Measurements from ENCODE around the gene SLX4IP. TPM values are rescaled to one million over a fixed set of nuclear protein-coding genes. Genes with fewer than 3 reads are reported as not detected.
A peak's percentile ranks its signal among the peaks of the same experiment; 100 is the strongest.

Gene SLX4IP
- total and polyA plus RNA-seq, 5 donors from 2014 or later, result 1.5 to 4.1 (median 2.4) TPM

DNA sequence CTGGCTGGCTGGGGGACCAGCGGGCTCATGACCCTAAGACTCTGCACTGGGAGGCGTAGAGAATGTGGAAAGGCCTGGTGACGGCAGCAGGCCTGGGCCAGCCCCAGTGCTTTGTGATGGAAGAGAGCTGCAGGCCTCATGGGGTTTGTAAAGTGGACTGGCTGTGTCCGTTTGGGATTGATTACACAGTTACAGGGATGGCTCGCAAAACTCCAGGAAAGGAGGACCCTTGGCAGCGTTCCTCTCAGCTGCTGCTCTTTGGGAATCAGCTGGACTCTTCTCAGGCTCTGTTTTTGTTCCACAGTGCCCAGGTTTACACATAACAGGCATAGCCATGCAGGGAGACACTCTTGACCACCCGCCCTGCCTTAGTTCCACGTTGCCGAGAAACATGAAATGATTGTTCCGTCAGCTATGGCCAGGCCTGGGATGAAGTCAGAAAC lies 89.0 kb downstream of the SLX4IP start:
- H3K9me3 Mint-ChIP-seq, result no peaks in the 10 kb centered on the region
- DNase-seq (no peak), ATAC-seq (ENCODE audit: low read depth in 2 of 2) (no peak)
- Histone ChIP-seq H3K27me3 (ENCODE audit: control insufficient read depth, insufficient read depth, low read length) (no peaks in the 10 kb centered on the region), H3K4me3 (ENCODE audit: low read depth, low read length) (no peak overlapping the region), H3K27ac (ENCODE audit: insufficient read depth, low read length, poor library complexity, severe bottlenecking) (no peak overlapping the region), H3K36me3 (ENCODE audit: control insufficient read depth, insufficient read depth, low read length) (peaks cover 3% of the 10 kb centered on the region), H3K4me1 (ENCODE audit: control insufficient read depth, insufficient read depth, low read length, poor library complexity, severe bottlenecking) (peaks cover 5% of the 10 kb centered on the region), H3K9me3 (ENCODE audit: control insufficient read depth in 2 of 2, low read length in 2 of 2) (no peaks in the 10 kb centered on the region)
- H3K4me3 Mint-ChIP-seq, result no peak overlapping the region
- no peaks in the 10 kb centered on the region for H3K27me3 Mint-ChIP-seq
- H3K4me1 Mint-ChIP-seq, result peaks cover 18 to 35% (median 26%) of the 10 kb centered on the region in 4 donors
- H3K36me3 Mint-ChIP-seq, result peaks cover 8% of the 10 kb centered on the region
- no peak overlapping the region for H3K27ac Mint-ChIP-seq

DNA sequence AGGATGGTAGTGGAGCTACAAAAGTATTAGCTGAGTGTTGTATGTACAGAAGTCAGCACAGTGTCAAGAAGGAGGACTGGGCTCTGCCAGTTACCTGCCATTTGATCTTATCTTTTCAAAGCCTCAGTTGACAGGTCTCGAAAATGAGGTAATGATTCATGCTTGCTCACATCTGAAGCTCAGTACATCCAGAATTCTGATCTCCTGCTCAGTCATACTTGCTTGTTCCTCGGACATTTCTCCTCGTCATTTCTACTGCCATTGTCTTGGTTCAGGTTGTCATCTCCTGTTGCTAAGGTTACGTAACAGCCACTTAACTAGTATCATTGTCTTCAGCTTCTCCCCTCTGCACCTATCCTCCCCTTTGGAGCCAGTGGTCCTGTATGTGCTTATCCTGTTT lies 89.5 kb downstream of the SLX4IP start:
- no peaks in the 10 kb centered on the region for H3K27me3 ChIP-seq (ENCODE audit: control insufficient read depth, insufficient read depth, low read length)
- peaks cover 3% of the 10 kb centered on the region for H3K36me3 ChIP-seq (ENCODE audit: control insufficient read depth, insufficient read depth, low read length)
- H3K9me3 ChIP-seq (ENCODE audit: control insufficient read depth in 2 of 2, low read length in 2 of 2), result no peaks in the 10 kb centered on the region
- Mint-ChIP-seq H3K4me1 (peaks cover 14 to 29% (median 23%) of the 10 kb centered on the region in 4 donors), H3K9me3 (no peaks in the 10 kb centered on the region), H3K36me3 (peaks cover 8% of the 10 kb centered on the region), H3K4me3 (no peak overlapping the region), H3K27ac (no peak overlapping the region), H3K27me3 (no peaks in the 10 kb centered on the region)
- DNase-seq (no peak), ATAC-seq (ENCODE audit: low read depth in 2 of 2) (no peak)
- no peak overlapping the region for H3K27ac ChIP-seq (ENCODE audit: insufficient read depth, low read length, poor library complexity, severe bottlenecking)
- H3K4me1 ChIP-seq (ENCODE audit: control insufficient read depth, insufficient read depth, low read length, poor library complexity, severe bottlenecking), result peaks cover 5% of the 10 kb centered on the region
- H3K4me3 ChIP-seq (ENCODE audit: low read depth, low read length), result no peak overlapping the region

DNA sequence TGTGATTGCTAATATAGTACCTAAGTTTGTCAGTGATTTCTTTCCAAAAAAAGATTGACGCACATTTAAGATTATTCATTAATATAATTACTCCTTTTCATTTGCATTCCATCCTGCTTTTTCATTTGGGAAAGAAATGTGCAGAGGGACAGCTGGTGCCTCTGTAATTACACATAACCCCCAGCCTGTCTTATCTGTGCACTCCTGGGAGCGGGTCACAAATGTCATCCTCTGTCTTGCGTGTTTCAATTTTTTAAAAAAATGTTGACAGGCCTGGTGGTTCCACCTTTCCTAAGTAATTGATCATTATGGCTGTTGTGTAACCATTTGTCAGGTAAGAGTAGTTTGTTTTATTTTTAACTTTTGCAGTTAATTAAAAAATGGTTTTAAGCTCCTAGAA lies 92.7 kb downstream of the SLX4IP start:
- Histone ChIP-seq H3K9me3 (ENCODE audit: control insufficient read depth in 2 of 2, low read length in 2 of 2) (no peaks in the 10 kb centered on the region), H3K27me3 (ENCODE audit: control insufficient read depth, insufficient read depth, low read length) (no peaks in the 10 kb centered on the region), H3K4me1 (ENCODE audit: control insufficient read depth, insufficient read depth, low read length, poor library complexity, severe bottlenecking) (no peaks in the 10 kb centered on the region), H3K36me3 (ENCODE audit: control insufficient read depth, insufficient read depth, low read length) (peaks cover 3% of the 10 kb centered on the region), H3K4me3 (ENCODE audit: low read depth, low read length) (no peak overlapping the region), H3K27ac (ENCODE audit: insufficient read depth, low read length, poor library complexity, severe bottlenecking) (no peak overlapping the region)
- DNase-seq (no peak), ATAC-seq (ENCODE audit: low read depth in 2 of 2) (no peak)
- H3K27me3 Mint-ChIP-seq, result no peaks in the 10 kb centered on the region
- H3K4me3 Mint-ChIP-seq, result no peak overlapping the region
- H3K4me1 Mint-ChIP-seq, result peaks cover 5 to 14% (median 10%) of the 10 kb centered on the region in 4 donors
- H3K9me3 Mint-ChIP-seq, result no peaks in the 10 kb centered on the region
- no peak overlapping the region for H3K27ac Mint-ChIP-seq
- peaks cover 8% of the 10 kb centered on the region for H3K36me3 Mint-ChIP-seq

DNA sequence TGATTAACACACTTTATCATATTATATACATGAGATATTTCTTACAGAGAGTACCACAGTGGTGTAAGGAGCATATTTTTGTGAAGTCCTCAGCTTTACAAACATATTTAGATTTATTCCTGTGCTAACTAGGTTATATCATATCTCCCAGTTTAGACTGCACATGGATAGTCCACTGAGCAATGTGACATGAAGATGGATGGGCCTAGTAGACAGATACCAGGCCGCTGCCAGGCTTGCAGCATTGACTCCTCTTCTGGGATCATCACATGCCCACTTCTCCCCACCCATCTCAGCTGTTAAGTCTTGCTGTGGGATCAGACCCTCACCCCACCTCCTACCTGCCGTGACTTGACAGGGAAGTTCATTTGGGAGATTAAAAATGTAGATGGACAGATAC lies 95.8 kb downstream of the SLX4IP start:
- Histone ChIP-seq H3K36me3 (ENCODE audit: control insufficient read depth, insufficient read depth, low read length) (peaks cover under 1% of the 10 kb centered on the region), H3K27me3 (ENCODE audit: control insufficient read depth, insufficient read depth, low read length) (no peaks in the 10 kb centered on the region), H3K4me3 (ENCODE audit: low read depth, low read length) (no peak overlapping the region), H3K4me1 (ENCODE audit: control insufficient read depth, insufficient read depth, low read length, poor library complexity, severe bottlenecking) (no peaks in the 10 kb centered on the region), H3K9me3 (ENCODE audit: control insufficient read depth in 2 of 2, low read length in 2 of 2) (no peaks in the 10 kb centered on the region), H3K27ac (ENCODE audit: insufficient read depth, low read length, poor library complexity, severe bottlenecking) (no peak overlapping the region)
- H3K4me1 Mint-ChIP-seq, result peaks cover 5 to 10% (median 8%) of the 10 kb centered on the region in 4 donors
- no peak for ATAC-seq (ENCODE audit: low read depth in 2 of 2)
- H3K4me3 Mint-ChIP-seq, result no peak overlapping the region
- peaks cover 11% of the 10 kb centered on the region for H3K36me3 Mint-ChIP-seq
- no peaks in the 10 kb centered on the region for H3K27me3 Mint-ChIP-seq
- H3K9me3 Mint-ChIP-seq, result no peaks in the 10 kb centered on the region
- no peak for DNase-seq
- H3K27ac Mint-ChIP-seq, result no peak overlapping the region

DNA sequence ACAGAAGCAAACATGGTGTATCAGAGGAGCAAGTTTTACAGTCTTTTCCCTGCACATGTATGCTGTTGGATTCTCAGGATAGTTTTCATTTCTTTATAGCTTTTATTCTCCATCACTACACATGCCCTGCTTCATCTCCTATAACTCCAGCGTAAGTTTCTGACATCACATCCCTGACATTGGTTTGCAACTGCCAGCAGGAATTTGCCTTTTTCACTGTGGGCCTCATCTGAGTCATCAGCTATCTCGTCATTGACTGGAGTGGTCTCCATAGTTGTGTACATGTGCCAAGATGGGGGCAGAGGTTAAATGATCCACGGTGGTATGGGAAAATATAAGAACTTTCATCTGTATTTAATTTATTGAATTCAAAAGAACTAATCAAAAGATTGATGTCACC lies 96.7 kb downstream of the SLX4IP start:
- no peak for ATAC-seq (ENCODE audit: low read depth in 2 of 2)
- Histone ChIP-seq H3K27ac (ENCODE audit: insufficient read depth, low read length, poor library complexity, severe bottlenecking) (no peak overlapping the region), H3K4me1 (ENCODE audit: control insufficient read depth, insufficient read depth, low read length, poor library complexity, severe bottlenecking) (no peaks in the 10 kb centered on the region), H3K9me3 (ENCODE audit: control insufficient read depth in 2 of 2, low read length in 2 of 2) (no peaks in the 10 kb centered on the region), H3K36me3 (ENCODE audit: control insufficient read depth, insufficient read depth, low read length) (no peaks in the 10 kb centered on the region), H3K4me3 (ENCODE audit: low read depth, low read length) (no peak overlapping the region), H3K27me3 (ENCODE audit: control insufficient read depth, insufficient read depth, low read length) (no peaks in the 10 kb centered on the region)
- peaks cover 8% of the 10 kb centered on the region for H3K36me3 Mint-ChIP-seq
- H3K27ac Mint-ChIP-seq, result no peak overlapping the region
- no peak for DNase-seq
- H3K4me3 Mint-ChIP-seq, result no peak overlapping the region
- no peaks in the 10 kb centered on the region for H3K27me3 Mint-ChIP-seq
- H3K4me1 Mint-ChIP-seq, result peaks cover 5 to 14% (median 9%) of the 10 kb centered on the region in 4 donors
- no peaks in the 10 kb centered on the region for H3K9me3 Mint-ChIP-seq

DNA sequence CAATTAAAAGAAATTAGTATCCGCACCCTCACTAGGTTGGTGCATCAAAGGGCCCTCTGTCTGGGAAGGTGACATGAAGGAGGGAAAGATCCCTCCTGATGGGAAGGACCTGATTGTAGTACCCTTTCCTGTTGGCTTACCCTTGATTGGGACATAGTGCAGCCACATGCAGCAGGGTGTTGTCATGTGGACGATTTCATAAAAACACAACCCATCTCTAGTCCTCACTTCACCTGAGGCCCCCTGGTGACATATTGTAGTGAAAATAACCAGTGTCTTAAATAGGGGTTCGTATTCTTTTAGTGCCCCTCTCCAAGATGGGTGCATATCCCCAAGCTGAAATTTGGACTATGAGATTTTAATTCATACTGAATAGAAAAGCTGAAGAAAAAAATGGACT lies 97.3 kb downstream of the SLX4IP start:
- no peaks in the 10 kb centered on the region for H3K9me3 Mint-ChIP-seq
- H3K4me3 ChIP-seq (ENCODE audit: low read depth, low read length), result no peak overlapping the region
- no peak for ATAC-seq (ENCODE audit: low read depth in 2 of 2)

DNA sequence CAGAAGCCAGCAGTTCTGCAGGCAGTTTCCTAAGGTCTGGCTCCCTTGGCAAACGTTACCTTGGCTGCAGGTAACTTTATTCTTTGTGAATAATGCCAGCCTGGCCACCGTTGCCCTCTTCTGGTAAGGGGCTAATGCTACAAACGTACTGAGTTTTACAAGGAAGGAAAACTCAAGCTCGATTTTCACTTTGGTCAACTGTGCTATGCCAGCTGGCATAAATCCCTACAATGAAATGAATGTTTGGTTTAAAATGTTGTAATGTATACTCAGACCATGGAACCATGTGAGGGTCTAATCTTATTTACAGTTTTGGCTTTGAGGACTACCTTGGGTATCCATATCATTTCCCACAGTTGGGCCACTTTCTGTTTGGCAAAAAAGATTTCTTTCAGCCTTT lies 101.4 kb downstream of the SLX4IP start:
- ATAC-seq (ENCODE audit: low read depth in 2 of 2) (peak in 1 of 2 donors; percentile 28), DNase-seq (peak in 1 of 3 donors; percentile 56)
- H3K27me3 Mint-ChIP-seq, result no peaks in the 10 kb centered on the region
- no peaks in the 10 kb centered on the region for H3K9me3 Mint-ChIP-seq
- Histone ChIP-seq H3K9me3 (ENCODE audit: control insufficient read depth in 2 of 2, low read length in 2 of 2) (no peaks in the 10 kb centered on the region), H3K27me3 (ENCODE audit: control insufficient read depth, insufficient read depth, low read length) (no peaks in the 10 kb centered on the region), H3K27ac (ENCODE audit: insufficient read depth, low read length, poor library complexity, severe bottlenecking) (no peak overlapping the region), H3K4me3 (ENCODE audit: low read depth, low read length) (no peak overlapping the region), H3K36me3 (ENCODE audit: control insufficient read depth, insufficient read depth, low read length) (no peaks in the 10 kb centered on the region), H3K4me1 (ENCODE audit: control insufficient read depth, insufficient read depth, low read length, poor library complexity, severe bottlenecking) (peaks cover 3% of the 10 kb centered on the region)
- H3K4me1 Mint-ChIP-seq, result peaks cover 1 to 27% (median 12%) of the 10 kb centered on the region in 4 donors
- H3K4me3 Mint-ChIP-seq, result no peak overlapping the region
- H3K36me3 Mint-ChIP-seq, result peaks cover 8% of the 10 kb centered on the region
- H3K27ac Mint-ChIP-seq, result no peak overlapping the region

More for the DNA sequence above, 97.3 kb downstream of the SLX4IP start:
- Histone ChIP-seq H3K9me3 (ENCODE audit: control insufficient read depth in 2 of 2, low read length in 2 of 2) (no peaks in the 10 kb centered on the region), H3K36me3 (ENCODE audit: control insufficient read depth, insufficient read depth, low read length) (no peaks in the 10 kb centered on the region), H3K27ac (ENCODE audit: insufficient read depth, low read length, poor library complexity, severe bottlenecking) (no peak overlapping the region), H3K27me3 (ENCODE audit: control insufficient read depth, insufficient read depth, low read length) (no peaks in the 10 kb centered on the region), H3K4me1 (ENCODE audit: control insufficient read depth, insufficient read depth, low read length, poor library complexity, severe bottlenecking) (no peaks in the 10 kb centered on the region)
- Mint-ChIP-seq H3K4me3 (no peak overlapping the region), H3K4me1 (peaks cover 5 to 12% (median 9%) of the 10 kb centered on the region in 4 donors), H3K36me3 (peaks cover 8% of the 10 kb centered on the region), H3K27ac (no peak overlapping the region), H3K27me3 (no peaks in the 10 kb centered on the region)
- no peak for DNase-seq

DNA sequence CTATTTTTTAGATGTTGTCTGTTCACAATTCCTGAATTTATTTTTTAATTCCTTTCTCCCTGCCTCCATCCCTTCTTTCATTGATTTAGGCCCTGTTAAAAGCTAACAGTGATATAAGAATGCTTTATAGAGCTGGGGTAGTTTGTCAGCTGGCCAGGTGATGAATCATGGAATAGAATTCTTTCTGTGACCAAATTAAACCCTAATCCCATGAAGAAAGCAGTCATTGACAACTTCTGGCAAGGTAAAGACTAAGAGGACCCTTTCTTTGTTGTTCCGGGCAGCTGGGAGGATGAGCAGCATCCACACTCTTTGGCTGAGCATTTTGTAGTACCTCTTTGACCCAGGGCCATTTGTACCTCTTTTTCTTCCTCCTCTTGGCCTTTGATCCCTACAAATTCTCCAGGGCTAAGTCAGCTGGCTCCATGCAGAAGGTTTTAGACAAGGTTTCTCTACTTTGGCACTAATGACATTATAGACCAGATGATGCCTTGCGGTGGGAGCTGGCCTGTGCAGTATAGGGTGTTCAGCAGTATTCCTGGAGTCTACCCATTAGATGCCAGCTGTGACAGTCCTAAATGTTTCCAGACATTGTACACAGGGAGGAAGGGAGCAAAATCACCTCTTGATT lies 102.9 kb downstream of the SLX4IP start:
- Mint-ChIP-seq H3K4me1 (peaks cover 8 to 30% (median 13%) of the 10 kb centered on the region in 4 donors), H3K27ac (no peak overlapping the region), H3K36me3 (peaks cover 7% of the 10 kb centered on the region), H3K9me3 (no peaks in the 10 kb centered on the region), H3K27me3 (no peaks in the 10 kb centered on the region), H3K4me3 (no peak overlapping the region)
- ATAC-seq (ENCODE audit: low read depth in 2 of 2) (no peak), DNase-seq (no peak)
- Histone ChIP-seq H3K9me3 (ENCODE audit: control insufficient read depth in 2 of 2, low read length in 2 of 2) (no peaks in the 10 kb centered on the region), H3K4me3 (ENCODE audit: low read depth, low read length) (no peak overlapping the region), H3K27me3 (ENCODE audit: control insufficient read depth, insufficient read depth, low read length) (no peaks in the 10 kb centered on the region), H3K36me3 (ENCODE audit: control insufficient read depth, insufficient read depth, low read length) (no peaks in the 10 kb centered on the region), H3K27ac (ENCODE audit: insufficient read depth, low read length, poor library complexity, severe bottlenecking) (no peak overlapping the region), H3K4me1 (ENCODE audit: control insufficient read depth, insufficient read depth, low read length, poor library complexity, severe bottlenecking) (peaks cover 3% of the 10 kb centered on the region)

Measured in CD4-positive, CD25-positive, alpha-beta regulatory T cell (primary cell).